ENCODE data around the gene ACO2. TPM values are rescaled to one million over a fixed set of nuclear protein-coding genes. Genes with fewer than 3 reads are reported as not detected.

Gene ACO2
- total and polyA plus RNA-seq, 2 of the 4 experiments (the other 2 are of a cell fraction) = 71.3 to 72.9 TPM

GRCh38 chr22:41511521-41511968 lies 42.6 kb downstream of the ACO2 start:
- DNase-seq = no peak
- Histone ChIP-seq H3K79me1 (ENCODE audit: low read depth in 1 of 2, low read length in 2 of 2) (peaks cover 12 to 35% of the 10 kb centered on the region in 2 experiments; a peak in 3 of 4 replicates), H3K9me3 (ENCODE audit: control insufficient read depth, insufficient read depth, low read length) (no peaks in the 10 kb centered on the region), H4K5ac (ENCODE audit: low read depth, low read length) (no peak overlapping the region), H3K9ac (ENCODE audit: low read depth, low read length) (no peak overlapping the region), H2AK9ac (replicated peaks; ENCODE audit: low read depth, low read length, poor library complexity) (no peak overlapping the region), H2BK15ac (ENCODE audit: low read depth, low read length) (no peak overlapping the region), H4K20me1 (ENCODE audit: insufficient read depth, low read length) (0 out of 2 replicates have a peak, but pooled peaks cover 7% of the 10 kb centered on the region), H2AFZ (replicated peaks; ENCODE audit: low read length, poor library complexity) (no peak overlapping the region), H3K4me1 (ENCODE audit: control insufficient read depth, insufficient read depth, low read length) (peaks cover 15% of the 10 kb centered on the region), H2BK5ac (ENCODE audit: low read depth, low read length, poor library complexity, severe bottlenecking) (no peak overlapping the region), H3K36me3 (ENCODE audit: control insufficient read depth, insufficient read depth, low read length) (peaks cover 33% of the 10 kb centered on the region), H3K56ac (ENCODE audit: extremely low read depth, insufficient read depth, low read length) (no peak overlapping the region), H3K4me3 (ENCODE audit: insufficient read depth, low read depth, low read length) (no peak overlapping the region), H3K4ac (ENCODE audit: low read depth, low read length) (no peak overlapping the region), H3K27me3 (ENCODE audit: control insufficient read depth, insufficient read depth, low read length) (no peaks in the 10 kb centered on the region), H2BK120ac (ENCODE audit: low read depth, low read length) (no peak overlapping the region), H3K9me1 (ENCODE audit: insufficient read depth, low read length) (peaks cover 7% of the 10 kb centered on the region), H4K8ac (ENCODE audit: low read depth in 2 of 2, low read length in 2 of 2) (no peak overlapping the region), H3K4me2 (ENCODE audit: low read depth, low read length) (no peak overlapping the region), H4K91ac (ENCODE audit: insufficient read depth, low read depth, low read length) (no peak overlapping the region), H2BK20ac (ENCODE audit: low read depth, low read length) (no peak overlapping the region), H3K23ac (ENCODE audit: low read depth, low read length) (no peak overlapping the region), H3K27ac (ENCODE audit: insufficient read depth, low read length) (no peak overlapping the region), H3K14ac (replicated peaks; ENCODE audit: low read depth, low read length) (no peak overlapping the region), H3K18ac (ENCODE audit: low read depth, low read length) (no peak overlapping the region), H2AK5ac (ENCODE audit: low read depth, low read length) (no peak overlapping the region)
- 60% methylated on average over 1 of the region's 2 CpGs; no CpG with 5 or more reads in 1 of the 2 experiments for WGBS, 2 experiments (ENCODE audit: extremely low coverage in 2 of 2, insufficient read length in 1 of 2)
- dilution Hi-C loops (cut with HindIII; ENCODE audit: low sequenced_read_pairs, unreplicated experiment) (no loop called here), intact Hi-C loops (cut with micrococcal nuclease) (no loop called here), in situ Hi-C loops (cut with MboI; ENCODE audit: low sequenced_read_pairs) (loop anchor here (25.0 kb wide), 1 partner anchor 574 kb away; no protein-coding TSS in a partner anchor)
- POLR2A ChIA-PET (ENCODE audit: unreplicated experiment) = no interaction called here
- CTCF ChIA-PET = no interaction called here
- TF ChIP-seq MAZ (IDR thresholded peaks at IDR 0.05; ENCODE audit: borderline replicate concordance, low read depth, low read length) (no peak), CHD1 (IDR thresholded peaks at IDR 0.05; ENCODE audit: low read depth, low read length) (no peak), CEBPB (IDR thresholded peaks at IDR 0.05; ENCODE audit: low read depth, low read length) (no peak), RFX5 (IDR thresholded peaks at IDR 0.05; ENCODE audit: low read depth, low read length) (no peak), USF2 (IDR thresholded peaks at IDR 0.05; ENCODE audit: low read depth, low read length) (no peak), CTCF (conservative IDR thresholded peaks at IDR 0.05; ENCODE audit: low read depth, low read length) (no peak), NFE2L2 (IDR thresholded peaks at IDR 0.05; ENCODE audit: low read depth, low read length) (no peak), MXI1 (IDR thresholded peaks at IDR 0.05; ENCODE audit: borderline replicate concordance, low read depth, low read length) (no peak), RAD21 (IDR thresholded peaks at IDR 0.05; ENCODE audit: low read length) (no peak), RCOR1 (IDR thresholded peaks at IDR 0.05; ENCODE audit: insufficient replicate concordance, low read length) (no peak), BHLHE40 (IDR thresholded peaks at IDR 0.05; ENCODE audit: low read depth, low read length) (no peak), POLR2A (IDR thresholded peaks at IDR 0.05; ENCODE audit: low read depth, low read length) (no peak), MAFK (IDR thresholded peaks at IDR 0.05; ENCODE audit: low read depth, low read length) (no peak), ELK1 (IDR thresholded peaks at IDR 0.05; ENCODE audit: borderline replicate concordance, low read depth, low read length) (no peak), FOS (IDR thresholded peaks at IDR 0.05; ENCODE audit: low read depth, low read length) (no peak), SMC3 (IDR thresholded peaks at IDR 0.05; ENCODE audit: low read depth, low read length) (no peak)
- BruUV-seq (replicated peaks) = no TSS peak
- ATAC-seq (ENCODE audit: low read depth) = no peak
